Hindlimb muscle (tissue), 1 donor: ENCODE measurements around the gene DLEC1. TPM values are rescaled to one million over a fixed set of nuclear protein-coding genes. Genes with fewer than 3 reads are reported as not detected.

Experiments
- DNase-seq: peaks from one replicate; pipeline ENCODE4 v3.0.0-alpha.2; 2013
- polyA plus RNA-seq: library from polyadenylated mRNA; unstranded; fragments of 120-200 nt; gene quantifications from one replicate; pipeline ENCODE4 v1.2.1, GENCODE V29; 2013; ENCODE audit not compliant: insufficient read length

The DLEC1 gene
- polyA plus RNA-seq, 1 donor = 0.28 TPM

- DNase-seq = no peak
These were observed 37.4 kb upstream of the DLEC1 start for GRCh38 chr3:38001456-38002081.

DNA sequence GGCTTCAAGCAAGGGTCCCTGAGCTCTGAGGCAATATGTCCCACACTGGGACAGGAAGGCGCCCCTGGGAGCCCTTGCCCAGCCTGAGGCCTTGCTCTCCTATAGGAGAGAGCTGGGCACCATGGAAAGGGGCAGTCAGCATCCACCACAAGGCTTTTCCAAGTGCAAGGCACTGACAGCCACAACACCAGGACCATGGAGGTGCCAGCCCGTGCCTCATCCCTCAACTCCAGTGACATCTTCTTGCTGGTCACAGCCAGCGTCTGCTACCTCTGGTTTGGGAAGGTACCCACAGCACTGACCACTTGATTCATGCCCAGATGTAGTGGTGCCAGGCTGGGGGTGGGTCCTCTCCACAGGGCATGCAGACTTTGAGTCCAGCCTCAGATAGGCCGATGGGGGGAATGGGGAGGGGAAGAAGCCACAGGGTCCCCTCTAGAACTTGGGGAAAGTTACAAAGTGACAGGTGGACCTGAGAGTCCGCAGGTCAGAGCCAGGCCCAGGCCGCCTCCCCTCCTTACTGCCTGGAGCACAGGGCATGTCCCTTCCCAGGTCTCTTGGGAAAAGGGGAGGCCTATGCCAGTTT, 36.6 kb upstream of the DLEC1 start:
- DNase-seq = no peak

DNA sequence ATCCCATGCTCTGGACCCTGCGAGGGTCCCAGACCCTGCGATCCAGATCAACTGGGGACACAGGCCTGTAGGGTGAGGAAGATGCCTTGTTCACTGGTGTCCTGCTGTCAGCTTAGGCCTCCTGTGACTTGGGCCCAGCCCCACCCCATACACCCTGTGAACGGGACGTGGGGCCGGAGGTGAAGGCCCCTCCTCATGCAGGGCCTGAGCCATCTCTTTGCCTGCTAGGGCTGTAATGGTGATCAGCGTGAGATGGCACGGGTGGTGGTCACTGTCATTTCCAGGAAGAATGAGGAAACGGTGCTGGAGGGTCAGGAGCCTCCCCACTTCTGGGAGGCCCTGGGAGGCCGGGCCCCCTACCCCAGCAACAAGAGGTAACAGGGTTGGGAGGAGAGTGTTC, 36.1 kb upstream of the DLEC1 start:
- DNase-seq = no peak

- peak; percentile 55 for DNase-seq
These were observed 35.6 kb upstream of the DLEC1 start for GRCh38 chr3:38003371-38003816.

DNA sequence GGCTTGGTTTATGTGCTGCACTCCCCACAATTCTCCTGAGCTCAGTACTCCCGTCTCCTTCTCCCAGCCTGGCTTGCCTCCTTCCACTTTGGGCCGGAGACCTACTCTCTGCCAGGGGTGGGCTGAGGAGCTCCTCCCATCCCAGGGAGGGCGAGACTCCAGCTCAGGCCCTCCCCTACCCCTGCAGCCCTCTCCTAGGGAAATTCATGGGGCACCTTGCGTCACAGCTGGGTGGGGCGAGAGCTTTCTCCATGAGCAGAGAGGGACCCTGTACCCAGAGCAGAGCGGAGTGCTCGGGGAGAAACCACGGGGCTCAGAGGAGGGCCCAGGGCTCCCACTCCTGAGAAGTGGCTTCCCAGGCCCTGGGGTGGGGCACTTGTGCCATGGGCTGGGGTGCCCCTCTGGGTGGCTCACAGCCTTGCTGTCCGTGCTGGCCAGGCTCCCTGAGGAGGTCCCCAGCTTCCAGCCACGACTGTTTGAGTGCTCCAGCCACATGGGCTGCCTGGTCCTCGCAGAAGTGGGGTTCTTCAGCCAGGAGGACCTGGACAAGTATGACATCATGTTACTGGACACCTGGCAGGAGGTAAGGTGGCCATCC, 35.1 kb upstream of the DLEC1 start:
- no peak for DNase-seq

GRCh38 chr3:38004415-38005075, 34.5 kb upstream of the DLEC1 start:
- DNase-seq = peak; percentile 57

DNA sequence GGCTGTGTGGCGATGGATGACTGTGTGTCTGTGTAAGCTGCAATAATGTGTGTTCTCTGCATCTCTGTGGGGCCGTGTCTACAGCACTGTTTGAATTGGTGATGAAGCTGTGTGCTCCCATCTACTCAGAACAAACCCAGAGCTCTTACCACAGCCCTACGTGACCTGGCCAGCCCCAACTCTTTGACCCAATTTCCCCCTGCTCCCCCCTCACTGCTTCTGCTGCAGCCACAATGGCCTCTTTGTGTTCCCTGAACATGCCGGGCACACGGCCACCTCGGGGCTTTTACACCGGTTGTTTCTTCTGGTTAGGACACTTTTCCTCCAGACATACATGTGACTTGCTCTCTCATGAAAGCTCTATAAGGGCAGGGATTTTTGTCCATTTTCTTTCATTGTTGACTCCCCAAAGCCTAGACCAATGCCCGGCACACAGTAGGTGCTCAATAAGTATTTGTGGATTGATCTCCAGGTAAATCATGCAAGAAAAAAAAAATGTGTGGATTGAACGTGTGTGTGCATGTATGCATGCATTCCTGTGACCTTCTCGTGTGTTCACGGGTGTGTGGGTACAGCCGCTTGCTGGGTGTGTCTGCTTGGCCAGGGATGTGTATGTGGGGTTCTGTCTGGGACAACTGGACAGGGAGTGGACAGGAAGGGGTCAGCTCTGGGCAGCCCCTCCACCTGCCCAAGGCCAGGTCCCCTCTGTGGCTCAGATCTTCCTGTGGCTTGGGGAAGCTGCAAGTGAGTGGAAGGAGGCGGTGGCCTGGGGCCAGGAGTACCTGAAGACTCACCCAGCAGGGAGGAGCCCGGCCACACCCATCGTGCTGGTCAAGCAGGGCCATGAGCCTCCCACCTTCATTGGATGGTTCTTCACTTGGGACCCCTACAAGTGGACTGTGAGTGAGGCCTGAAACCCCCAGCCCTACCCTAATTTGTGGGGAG, 33.7 kb upstream of the DLEC1 start:
- DNase-seq = no peak

- DNase-seq = no peak
These were observed 33.0 kb upstream of the DLEC1 start for GRCh38 chr3:38006031-38006430.

DNA sequence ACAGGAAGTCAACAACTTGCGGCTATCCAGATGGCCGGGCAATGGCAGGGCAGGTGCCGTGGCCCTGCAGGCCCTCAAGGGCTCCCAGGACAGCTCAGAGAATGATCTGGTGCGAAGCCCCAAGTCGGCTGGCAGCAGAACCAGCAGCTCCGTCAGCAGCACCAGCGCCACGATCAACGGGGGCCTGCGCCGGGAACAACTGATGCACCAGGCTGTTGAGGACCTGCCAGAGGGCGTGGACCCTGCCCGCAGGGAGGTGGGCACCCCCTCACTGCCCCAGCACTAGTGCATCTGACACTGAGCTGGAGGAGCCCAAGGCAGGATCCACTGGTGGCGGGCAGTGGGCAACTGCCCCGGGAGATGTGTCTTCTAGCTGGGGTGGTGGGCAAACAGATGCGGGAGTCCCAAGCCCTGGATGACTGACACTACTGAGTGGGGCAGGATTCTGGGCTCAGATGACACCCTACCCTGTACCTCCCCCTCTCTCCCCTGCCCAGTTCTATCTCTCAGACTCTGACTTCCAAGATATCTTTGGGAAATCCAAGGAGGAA, 32.5 kb upstream of the DLEC1 start:
- DNase-seq = no peak

DNA sequence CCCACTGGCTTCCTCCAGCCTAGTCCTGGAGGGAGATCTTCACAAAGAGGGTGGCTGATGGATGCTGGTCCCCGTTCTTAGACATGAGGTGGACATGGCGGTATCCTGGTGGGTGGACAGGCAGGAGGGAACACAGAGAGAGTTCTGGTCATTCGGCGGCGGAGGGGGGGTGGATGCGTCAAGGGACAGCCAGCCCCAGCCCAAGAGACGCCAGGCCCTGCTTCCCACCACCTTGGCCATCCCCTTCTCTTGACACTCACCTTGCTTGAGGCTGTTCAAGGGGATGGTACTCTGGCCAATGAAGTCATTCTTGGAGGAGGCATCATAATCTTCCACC, 31.3 kb upstream of the DLEC1 start:
- DNase-seq = no peak

DNA sequence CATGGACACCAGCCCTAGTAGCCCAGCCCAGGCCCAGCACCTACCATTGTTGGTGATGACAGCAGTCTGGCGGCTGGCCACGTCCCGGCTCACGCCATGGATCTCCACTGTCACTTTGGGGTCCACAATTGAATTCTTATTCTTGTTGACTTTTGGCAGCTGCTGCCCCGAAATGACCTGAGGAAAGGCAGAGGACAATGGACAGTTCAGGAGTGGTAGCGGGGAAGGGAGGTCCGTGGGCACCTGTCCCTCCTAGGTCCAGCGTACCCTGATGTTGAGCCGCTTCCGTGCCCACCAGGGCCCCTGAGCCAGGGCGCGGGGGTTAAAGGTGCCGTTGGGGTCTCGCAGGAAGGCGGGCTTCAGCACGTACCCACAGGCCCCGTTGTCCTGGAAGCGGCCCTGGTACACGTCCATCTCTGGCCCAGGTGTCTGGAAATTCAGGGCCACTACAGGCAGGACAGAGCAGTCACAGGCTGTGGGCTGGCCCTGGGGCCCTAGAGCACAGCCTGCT, 30.8 kb upstream of the DLEC1 start:
- no peak for DNase-seq

DNA sequence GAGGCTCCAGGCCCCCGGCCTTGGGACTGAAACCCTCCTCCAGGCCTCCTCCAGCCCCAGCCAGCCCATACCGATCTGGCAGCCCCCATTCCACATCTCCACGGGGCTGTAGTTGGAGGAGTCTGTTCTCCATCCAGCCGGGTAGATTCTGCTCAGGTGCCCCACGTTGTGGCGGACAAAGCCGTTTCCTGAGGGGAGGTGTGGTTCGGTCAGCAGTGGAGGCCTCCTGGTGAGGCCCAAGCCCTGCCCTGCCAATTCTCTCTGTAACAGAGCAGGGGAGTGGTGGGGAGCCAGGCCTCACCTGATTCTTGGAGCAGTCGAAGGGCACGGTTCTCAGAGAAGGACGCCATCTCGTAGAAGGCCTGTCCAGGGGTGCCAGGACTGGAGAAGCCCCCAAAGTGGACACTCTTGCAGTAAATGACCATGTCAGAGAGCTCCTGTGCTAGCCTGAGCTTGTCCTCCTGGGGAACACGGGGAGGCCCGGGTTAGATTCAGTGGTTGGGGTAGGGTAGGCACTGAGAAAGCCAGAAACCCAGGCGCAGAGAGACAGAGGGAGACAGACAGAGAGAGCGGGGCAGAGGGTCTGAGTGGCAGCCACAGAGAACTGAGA, 29.9 kb upstream of the DLEC1 start:
- DNase-seq = no peak

DNA sequence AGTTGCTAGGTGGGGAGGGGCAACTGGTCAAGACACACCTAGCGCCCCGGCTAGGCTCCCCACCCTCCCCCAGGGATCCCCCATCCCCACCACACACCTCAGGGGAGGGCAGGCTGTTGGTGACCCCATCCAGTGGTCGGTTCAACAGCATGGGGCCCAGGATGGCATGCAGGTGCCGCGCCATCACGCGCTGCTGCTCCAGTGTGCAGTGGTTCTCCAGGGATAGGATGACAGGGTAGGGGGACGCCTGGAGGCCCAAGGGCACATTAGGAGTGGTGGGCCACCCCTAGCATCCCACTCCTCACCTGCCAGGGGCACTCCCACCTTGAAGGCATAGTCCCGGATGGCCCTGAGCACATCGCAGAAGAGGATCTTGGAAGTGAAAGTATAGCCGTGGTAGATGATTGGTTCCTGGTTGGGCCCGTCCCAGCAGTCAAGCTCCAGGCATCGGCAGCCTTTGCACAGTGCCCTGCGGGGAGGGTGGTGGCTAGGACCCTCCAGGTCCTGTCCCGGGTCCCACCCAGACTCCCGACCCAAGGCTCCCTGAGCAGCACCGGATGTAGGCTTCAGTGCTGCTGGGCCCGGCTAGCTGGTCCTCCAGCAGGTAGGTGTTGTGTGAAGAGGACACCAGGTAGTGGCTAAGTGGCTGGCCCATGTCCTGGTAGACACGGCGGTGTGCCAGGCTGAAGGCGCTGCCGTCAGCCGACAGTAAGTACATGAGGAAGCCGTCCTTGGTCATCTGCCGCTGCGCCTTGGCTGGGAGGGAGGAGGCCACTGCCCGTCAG, 29.0 kb upstream of the DLEC1 start:
- no peak for DNase-seq

GRCh38 chr3:38011111-38011510, 27.9 kb upstream of the DLEC1 start:
- no peak for DNase-seq

GRCh38 chr3:38015485-38015884, 23.5 kb upstream of the DLEC1 start:
- DNase-seq = no peak

GRCh38 chr3:38015984-38016383, 23.0 kb upstream of the DLEC1 start:
- no peak for DNase-seq

DNA sequence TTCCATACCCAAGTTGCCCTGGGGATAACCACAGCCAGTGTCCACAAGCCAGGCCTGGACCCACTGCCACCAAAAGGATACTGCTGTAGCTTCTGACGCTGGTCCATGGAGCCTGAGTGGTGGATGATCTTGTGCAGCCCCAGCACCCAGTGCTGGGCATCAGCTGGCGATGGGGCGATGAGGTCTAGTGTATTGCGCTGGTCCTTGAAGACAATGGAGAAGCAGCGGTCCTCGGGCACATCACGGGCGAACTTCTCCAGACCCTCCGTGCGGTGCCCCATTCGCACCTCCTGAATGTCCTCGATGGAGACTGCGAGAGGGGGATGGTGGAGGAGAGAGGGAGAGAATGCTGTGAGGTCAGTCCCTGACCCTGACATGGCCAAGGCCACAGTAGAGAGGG, 22.6 kb upstream of the DLEC1 start:
- no peak for DNase-seq

GRCh38 chr3:38016847-38017444, 22.1 kb upstream of the DLEC1 start:
- DNase-seq = no peak

DNA sequence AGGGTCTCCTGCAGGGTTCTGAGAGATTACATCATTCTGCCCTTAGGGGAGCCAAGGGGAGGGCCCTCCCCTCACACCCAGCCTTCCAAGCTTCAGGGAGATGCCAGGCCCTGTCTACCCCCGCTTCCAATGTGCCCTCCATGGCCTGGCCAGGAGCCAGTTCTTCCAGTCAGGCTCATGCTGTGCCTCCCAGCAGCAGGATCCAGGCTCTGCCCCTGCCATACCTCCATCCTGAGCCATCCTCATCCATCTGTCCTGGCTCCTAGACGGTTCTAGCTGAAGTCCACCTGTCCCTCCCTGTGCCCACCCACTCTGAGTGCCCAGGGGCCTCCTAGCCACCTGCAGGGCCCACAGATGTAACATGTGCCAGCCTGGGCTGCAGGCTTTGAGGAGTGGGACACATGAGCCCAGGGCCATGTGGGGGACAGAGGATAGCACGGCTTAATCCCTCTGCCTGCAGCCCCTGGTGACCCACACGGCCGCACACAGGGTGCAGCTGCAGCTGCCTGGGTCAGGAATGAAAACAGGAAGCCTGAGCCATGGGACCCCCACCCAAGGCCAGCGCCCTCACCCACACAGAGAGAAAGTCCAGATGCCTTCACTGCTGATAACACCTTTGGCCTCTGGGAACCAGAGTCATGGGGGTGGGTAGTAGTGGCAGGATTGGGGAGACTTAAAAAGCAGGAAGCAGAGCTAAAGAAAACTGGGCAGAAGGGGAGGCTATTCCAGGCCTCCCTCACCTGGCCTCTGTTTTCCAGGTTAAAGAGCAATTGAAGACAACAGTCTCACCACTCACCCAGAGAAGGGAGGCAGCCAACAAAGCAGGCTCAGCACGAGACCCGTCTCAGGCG, 21.3 kb upstream of the DLEC1 start:
- no peak for DNase-seq
